B cell (primary cell): ENCODE results near the gene CDKN2B. TPM values are rescaled to one million over a fixed set of nuclear protein-coding genes. Genes with fewer than 3 reads are reported as not detected.

Experiments used
- ATAC-seq: fragments of 200-7000 bp; cut with Tn5 transposase; one replicate; pipeline ENCODE4 v1.10.0; 2021; ENCODE audit warnings: low read depth, mild to moderate bottlenecking, moderate number of reproducible peaks, moderate library complexity
- CTCF ChIA-PET: fragments of 350-600 bp; sonication (Branson Sonifier 250); formaldehyde crosslinking; loops from one replicate; lab custom pipeline; 2021; ENCODE audit warnings: antibody characterized with exemption, inconsistent platforms; lab: Charles Lee
- POLR2A ChIA-PET: fragments of 350-600 bp; sonication (Branson Sonifier 250); formaldehyde crosslinking; loops from one replicate; lab custom pipeline; 2021; ENCODE audit warnings: antibody characterized with exemption; lab: Charles Lee
- DNase-seq: peaks from one replicate; pipeline ENCODE4 v3.0.0; 2013
- H2AFZ ChIP-seq: 2 replicates; pipeline ENCODE4 v1.6.1; 2012; ENCODE audit warnings: mild to moderate bottlenecking, low read depth, low read length; ENCODE audit not compliant: insufficient read depth, poor library complexity, severe bottlenecking
- H3K27ac ChIP-seq, 2 donors: 1 replicate in 1 of 2; 2 replicates in 1 of 2; pipeline ENCODE4 v1.5.1; 2012 to 2013; ENCODE audit warnings: low read length in 2 of 2, mild to moderate bottlenecking in 2 of 2, moderate library complexity in 1 of 2
- H3K27me3 ChIP-seq, 4 experiments: fragments of 200-600 bp in 1 of 4; sonication (generic) in 1 of 4; replicated peaks in 1 of 4; 1 replicate in 2 of 4; 2 replicates in 2 of 4; pipeline versions ENCODE4 v1.6.1 to v1.7.0; 2013 to 2016; ENCODE audit warnings: low read length in 3 of 4, mild to moderate bottlenecking in 2 of 4, mixed read lengths in 1 of 4, moderate library complexity in 1 of 4; ENCODE audit not compliant: insufficient read depth in 4 of 4, control insufficient read depth in 3 of 4; ENCODE audit errors: control extremely low read depth in 1 of 4
- H3K36me3 ChIP-seq, 2 experiments: replicated peaks in 1 of 2; 1 replicate in 1 of 2; 2 replicates in 1 of 2; pipeline versions ENCODE4 v1.6.1 to v1.7.1; 2013; ENCODE audit warnings: low read length in 1 of 2; ENCODE audit not compliant: insufficient read depth in 2 of 2, control insufficient read depth in 1 of 2; ENCODE audit errors: control extremely low read depth in 1 of 2, extremely low read depth in 1 of 2
- H3K4me1 ChIP-seq, 2 donors: fragments of 200-600 bp in 1 of 2; sonication (generic) in 1 of 2; 1 replicate in 1 of 2; 2 replicates in 1 of 2; pipeline versions ENCODE4 v1.5.1 to v1.6.1; 2013 to 2017; ENCODE audit warnings: low read length in 2 of 2; ENCODE audit not compliant: control insufficient read depth in 2 of 2, insufficient read depth in 2 of 2
- H3K4me2 ChIP-seq: replicated peaks from 2 replicates; pipeline ENCODE3; 2012; ENCODE audit warnings: mild to moderate bottlenecking, low read depth, low read length; ENCODE audit not compliant: poor library complexity, severe bottlenecking
- H3K4me3 ChIP-seq, 5 experiments: fragments of 200-600 bp in 1 of 5; sonication (generic) in 1 of 5; 1 replicate in 3 of 5; 2 replicates in 2 of 5; pipeline versions ENCODE4 v1.5.1 to v1.7.0; 2011 to 2016; ENCODE audit warnings: low read length in 4 of 5, mild to moderate bottlenecking in 4 of 5, low read depth in 2 of 5, control low read depth in 1 of 5, moderate library complexity in 1 of 5; ENCODE audit not compliant: insufficient read depth in 1 of 5; ENCODE audit errors: control extremely low read depth in 1 of 5, extremely low read depth in 1 of 5
- H3K79me2 ChIP-seq: fragments of 200-600 bp; sonication (generic); one replicate; pipeline ENCODE4 v1.6.0; 2016; ENCODE audit warnings: low read length; ENCODE audit not compliant: control insufficient read depth, insufficient read depth
- H3K9ac ChIP-seq: fragments of 200-600 bp; sonication (generic); 2 replicates; pipeline ENCODE4 v1.6.1; 2017; ENCODE audit warnings: mild to moderate bottlenecking, low read length, moderate library complexity
- H3K9me3 ChIP-seq, 3 donors: one replicate each; pipeline versions ENCODE4 v1.6.1 to v1.7.1; 2013; ENCODE audit warnings: low read length in 2 of 3; ENCODE audit not compliant: control insufficient read depth in 2 of 3, insufficient read depth in 1 of 3; ENCODE audit errors: control extremely low read depth in 1 of 3
- H4K20me1 ChIP-seq: 2 replicates; pipeline ENCODE4 v1.6.0; 2012; ENCODE audit warnings: mild to moderate bottlenecking, low read length; ENCODE audit not compliant: insufficient read depth, control insufficient read depth, poor library complexity, severe bottlenecking
- H3K27ac Mint-ChIP-seq: one replicate; pipeline ENCODE4 v1.8.0; 2021; ENCODE audit warnings: mixed read lengths
- H3K27me3 Mint-ChIP-seq: one replicate; pipeline ENCODE4 v1.8.0; 2021; ENCODE audit warnings: mixed read lengths
- H3K4me1 Mint-ChIP-seq: one replicate; pipeline ENCODE4 v1.8.0; 2021; ENCODE audit warnings: mixed read lengths
- H3K4me3 Mint-ChIP-seq: one replicate; pipeline ENCODE4 v1.8.0; 2021; ENCODE audit warnings: mixed read lengths
- H3K9me3 Mint-ChIP-seq: one replicate; pipeline ENCODE4 v1.8.0; 2022; ENCODE audit warnings: mixed read lengths; ENCODE audit not compliant: insufficient read depth
- CTCF ChIP-seq: fragments of 200-600 bp; IDR thresholded peaks from one replicate; pipeline ENCODE4 v1.8.0; 2022; ENCODE audit warnings: antibody characterized with exemption, mild to moderate bottlenecking
- EZH2 ChIP-seq: IDR thresholded peaks from 2 replicates; pipeline ENCODE4 v1.6.1; 2012; ENCODE audit warnings: borderline replicate concordance, low read depth, mild to moderate bottlenecking, moderate library complexity, low read length; ENCODE audit not compliant: insufficient read depth, poor library complexity, severe bottlenecking
- WGBS: methylation state at CpG from one replicate; pipeline ENCODE4 v1.1.5; 2013; ENCODE audit warnings: missing lambda C conversion rate; ENCODE audit not compliant: insufficient coverage; 5-methylcytosine and 5-hydroxymethylcytosine counted together
- intact Hi-C: fragments of 100-400 bp; cut with micrococcal nuclease; formaldehyde crosslinking; loops from one replicate; pipeline ENCODE4 v1.10.0; 2022
- polyA plus RNA-seq: library from polyadenylated mRNA; depleted of rRNA; stranded (reverse); fragments of >200 nt; gene quantifications from 2 replicates; pipeline ENCODE4 v1.2.3, GENCODE V29; 2012
- total RNA-seq, 2 donors: library from RNA; stranded (reverse); fragments of 120-200 nt in 1 of 2; gene quantifications; 1 replicate in 1 of 2; 2 replicates in 1 of 2; pipeline versions ENCODE4 v1.2.3 to v1.2.4, GENCODE V29; 2013 to 2022

Gene CDKN2B
- total and polyA plus RNA-seq, 2 donors (not counting 1 experiment from before 2014, with no cell fraction given): 0.36 to 0.42 TPM

- POLR2A ChIA-PET: no interaction called here
- WGBS: 4% methylated on average over 20 of the region's 30 CpGs
Observed at GRCh38 chr9:21965401-21965951, 43.6 kb downstream of the CDKN2B start.

More at GRCh38 chr9:21965401-21965951, 43.6 kb downstream of the CDKN2B start:
- H3K9ac ChIP-seq: peak overlapping the region; percentile 39
- H3K4me1 Mint-ChIP-seq: peaks cover 21% of the 10 kb centered on the region
- H3K27me3 Mint-ChIP-seq: peaks cover 89% of the 10 kb centered on the region
- peaks cover 17 to 34% of the 10 kb centered on the region in 2 donors for H3K4me1 ChIP-seq
- H3K27ac ChIP-seq: no peak overlapping the region
- DNase-seq (peak; percentile 72), ATAC-seq (peak; percentile 65)
- TF ChIP-seq CTCF: peak; percentile 24
- TF ChIP-seq EZH2: no peak
- peak overlapping the region; percentile 41 for H2AFZ ChIP-seq
- intact Hi-C loops: loop anchor here (1.0 kb wide), 2 partner anchors 10 to 29 kb away; partner anchors contain the start of genes CDKN2A and CDKN2B-AS1
- H4K20me1 ChIP-seq: no peaks in the 10 kb centered on the region
- peak overlapping the region; percentile 76 for H3K4me3 Mint-ChIP-seq
- peaks cover 7% of the 10 kb centered on the region for H3K9me3 Mint-ChIP-seq
- H3K36me3 ChIP-seq: no peaks in the 10 kb centered on the region
- peak overlapping the region; percentile 72 for H3K4me2 ChIP-seq
- H3K79me2 ChIP-seq: no peaks in the 10 kb centered on the region
- H3K9me3 ChIP-seq: peaks cover 1 to 57% (median 36%) of the 10 kb centered on the region in 3 donors
- H3K4me3 ChIP-seq: peak overlapping the region in 4 of 5 experiments; percentile 14 to 49 (median 27)
- CTCF ChIA-PET: no interaction called here
- H3K27ac Mint-ChIP-seq: no peak overlapping the region
- H3K27me3 ChIP-seq: peaks cover 0 to 83% (median 77%) of the 10 kb centered on the region in 4 experiments
